Right renal pelvis (tissue), 4 donors: ENCODE data around the gene NDUFS1. TPM values are rescaled to one million over a fixed set of nuclear protein-coding genes. Genes with fewer than 3 reads are reported as not detected.
"Not testable (repeated sequence)": the region's sequence is repeated elsewhere in the genome, so short reads cannot be mapped to it uniquely, and the experiment has no call there.

Source experiments
- DNase-seq, 4 donors: peaks; one replicate each; pipeline ENCODE4 v3.0.0-alpha.2; 2013; ENCODE audit warnings: low read depth in 4 of 4, low spot score in 3 of 4, missing footprints in 1 of 4
- polyA plus RNA-seq, 4 donors: library from polyadenylated mRNA; unstranded; fragments of 120-200 nt; gene quantifications; one replicate each; pipeline ENCODE4 v1.2.1, GENCODE V29; 2013; ENCODE audit not compliant: insufficient read length in 4 of 4

The NDUFS1 gene
- polyA plus RNA-seq, 4 donors = 65.4 to 77.1 (median 73.4) TPM

DNA sequence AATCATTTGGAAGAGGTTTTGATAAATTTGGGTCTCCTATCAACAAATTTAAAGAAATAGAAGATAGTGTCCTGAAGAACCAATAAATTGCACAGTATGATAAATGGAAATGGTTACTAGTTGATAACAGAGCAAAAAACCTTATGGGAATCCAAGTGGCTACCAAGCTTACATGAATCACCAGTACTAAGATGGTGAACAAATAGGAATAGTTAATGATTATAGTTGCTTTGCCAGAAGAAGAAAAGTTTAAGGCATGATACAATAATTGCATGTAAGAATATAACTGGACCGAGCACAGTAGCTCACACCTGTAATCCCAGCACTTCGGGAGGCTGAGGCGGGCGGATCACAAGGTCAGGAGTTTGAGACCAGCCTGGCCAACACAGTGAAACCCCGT is 53.7 kb downstream of the NDUFS1 start:
- DNase-seq = no peak

- DNase-seq = no peak
These were observed 54.2 kb downstream of the NDUFS1 start for GRCh38 chr2:206105038-206105437.

DNA sequence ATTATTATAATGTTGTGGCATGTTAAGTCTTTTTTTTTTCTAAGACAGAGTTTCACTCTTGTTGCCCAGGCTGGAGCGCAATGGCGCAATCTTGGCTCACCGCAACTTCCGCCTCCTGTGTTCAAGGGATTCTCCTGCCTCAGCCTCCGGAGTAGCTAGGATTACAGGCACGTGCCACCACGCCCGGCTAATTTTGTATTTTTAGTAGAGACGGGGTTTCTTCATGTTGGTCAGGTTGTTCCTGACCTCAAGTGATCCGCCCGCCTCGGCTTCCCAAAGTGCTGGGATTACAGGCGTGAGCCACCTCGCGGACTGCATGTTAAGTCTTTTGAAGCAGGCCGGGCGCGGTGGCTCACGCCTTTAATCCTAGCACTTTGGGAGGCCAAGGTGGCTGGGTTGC is 60.4 kb downstream of the NDUFS1 start:
- not testable (repeated sequence) for DNase-seq

- DNase-seq = no peak
These were observed 60.8 kb downstream of the NDUFS1 start for GRCh38 chr2:206098471-206098870.

DNA sequence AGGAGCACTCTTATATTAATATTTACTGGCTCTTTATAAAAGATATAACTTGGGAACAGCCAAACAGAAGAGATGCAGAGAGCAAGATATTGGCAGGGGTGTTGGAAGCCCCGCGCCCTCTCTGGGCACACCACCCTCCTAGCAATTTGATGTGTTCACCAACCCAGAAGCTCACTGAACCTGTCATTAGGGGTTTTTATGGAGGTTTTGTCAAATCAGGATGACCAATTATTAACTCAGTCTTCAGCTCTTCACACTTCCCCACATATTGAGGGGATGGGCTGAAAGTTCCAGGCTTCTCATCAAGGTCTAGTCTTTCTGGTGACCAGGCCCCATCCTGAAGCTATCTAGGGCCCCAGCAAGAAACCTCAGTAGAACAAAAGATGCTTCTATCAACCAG is 62.4 kb downstream of the NDUFS1 start:
- no peak for DNase-seq

DNA sequence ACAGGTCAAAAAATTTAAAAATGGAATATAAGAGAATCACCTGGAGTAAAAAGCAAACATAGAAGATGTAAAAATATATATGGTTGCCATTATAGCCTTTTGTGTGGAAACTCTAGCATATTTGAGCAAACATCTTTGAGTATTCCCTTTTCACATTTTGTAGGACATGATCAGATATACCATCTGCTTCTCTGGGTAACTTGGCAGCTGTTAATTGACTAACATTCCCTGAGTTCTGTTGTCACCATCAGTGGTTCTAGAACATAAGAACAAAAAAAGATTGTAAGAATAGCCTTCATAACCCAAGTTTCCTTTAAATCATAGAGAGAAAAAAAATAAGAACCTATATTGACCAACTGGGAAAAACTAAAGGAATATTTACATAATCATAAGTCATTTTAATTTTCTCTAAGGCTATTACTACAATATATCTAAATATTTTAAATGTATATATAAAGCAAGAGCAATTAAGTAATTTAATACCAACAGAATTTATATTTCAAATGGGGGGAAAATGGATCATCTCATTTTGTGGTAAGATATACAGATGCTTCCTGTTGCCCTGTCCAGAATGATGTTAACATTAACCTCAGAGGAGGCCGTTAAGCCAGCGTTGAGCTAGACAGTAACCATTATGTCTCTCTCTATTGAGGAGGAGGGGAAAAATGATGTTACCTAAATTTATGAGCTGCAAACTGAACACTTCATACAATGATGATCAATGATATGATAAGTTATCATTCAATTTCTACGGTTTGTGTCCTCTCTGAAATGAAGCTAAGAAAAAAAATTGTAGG is 63.5 kb downstream of the NDUFS1 start:
- DNase-seq = no peak

GRCh38 chr2:206092297-206092696 is 66.9 kb downstream of the NDUFS1 start:
- DNase-seq = no peak

DNA sequence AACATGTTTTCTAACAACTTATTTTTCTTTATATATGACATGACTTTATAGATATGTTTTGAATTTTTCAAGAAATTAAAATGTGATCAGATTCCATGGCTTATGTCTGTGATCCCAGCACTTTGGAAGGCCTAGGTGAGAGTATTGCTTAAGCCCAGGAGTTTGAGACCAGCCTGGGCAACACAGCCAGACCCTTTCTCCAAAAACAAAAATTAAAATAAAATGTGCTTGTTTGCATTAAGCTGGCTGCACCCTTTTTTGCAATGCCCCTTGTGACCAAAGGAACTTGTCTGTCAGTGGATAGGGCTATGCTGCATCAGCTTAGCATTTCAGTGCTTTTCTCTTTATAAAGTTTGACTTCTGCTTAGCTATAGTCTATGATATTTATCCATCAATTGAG is 71.0 kb downstream of the NDUFS1 start:
- DNase-seq = no peak

DNA sequence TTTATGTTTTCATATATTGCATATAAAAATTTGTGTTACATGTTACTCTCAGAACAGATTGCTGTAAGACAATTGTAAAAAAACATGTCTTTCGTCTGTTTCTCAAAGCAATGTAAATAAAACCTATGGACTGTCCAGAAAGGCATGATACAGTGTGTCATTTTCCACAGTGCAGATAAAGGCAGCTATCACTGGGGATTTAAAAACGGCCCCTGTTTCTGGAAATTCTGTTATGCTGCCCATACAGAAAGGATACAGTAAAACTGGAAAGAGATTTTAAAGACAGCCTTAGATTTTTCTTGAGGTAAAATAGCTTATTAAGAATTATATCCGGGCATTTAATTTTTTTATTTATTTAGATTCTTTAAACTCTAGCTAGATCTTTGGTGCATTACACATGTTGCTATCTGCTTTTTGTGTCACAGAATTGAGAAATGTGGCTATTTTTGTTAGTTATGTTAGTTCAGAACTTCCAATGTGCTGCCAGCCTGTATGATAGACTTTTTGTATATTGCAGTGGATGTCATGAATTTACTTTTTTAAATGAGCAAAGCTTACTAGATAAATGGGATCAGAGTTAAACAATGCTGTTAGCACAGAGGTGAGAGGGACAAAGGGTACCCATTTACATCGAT is 72.4 kb downstream of the NDUFS1 start:
- peak in 1 of 4 donors; percentile 33 for DNase-seq

GRCh38 chr2:206085742-206086445 is 73.3 kb downstream of the NDUFS1 start, which contains the start of gene INO80D:
Gene INO80D (minus strand): TSS chr2:206086174. CDS start chr2:206063016, 23,158 bp downstream.
- DNase-seq = peak; percentile 65 to 80 (median 72)

DNA sequence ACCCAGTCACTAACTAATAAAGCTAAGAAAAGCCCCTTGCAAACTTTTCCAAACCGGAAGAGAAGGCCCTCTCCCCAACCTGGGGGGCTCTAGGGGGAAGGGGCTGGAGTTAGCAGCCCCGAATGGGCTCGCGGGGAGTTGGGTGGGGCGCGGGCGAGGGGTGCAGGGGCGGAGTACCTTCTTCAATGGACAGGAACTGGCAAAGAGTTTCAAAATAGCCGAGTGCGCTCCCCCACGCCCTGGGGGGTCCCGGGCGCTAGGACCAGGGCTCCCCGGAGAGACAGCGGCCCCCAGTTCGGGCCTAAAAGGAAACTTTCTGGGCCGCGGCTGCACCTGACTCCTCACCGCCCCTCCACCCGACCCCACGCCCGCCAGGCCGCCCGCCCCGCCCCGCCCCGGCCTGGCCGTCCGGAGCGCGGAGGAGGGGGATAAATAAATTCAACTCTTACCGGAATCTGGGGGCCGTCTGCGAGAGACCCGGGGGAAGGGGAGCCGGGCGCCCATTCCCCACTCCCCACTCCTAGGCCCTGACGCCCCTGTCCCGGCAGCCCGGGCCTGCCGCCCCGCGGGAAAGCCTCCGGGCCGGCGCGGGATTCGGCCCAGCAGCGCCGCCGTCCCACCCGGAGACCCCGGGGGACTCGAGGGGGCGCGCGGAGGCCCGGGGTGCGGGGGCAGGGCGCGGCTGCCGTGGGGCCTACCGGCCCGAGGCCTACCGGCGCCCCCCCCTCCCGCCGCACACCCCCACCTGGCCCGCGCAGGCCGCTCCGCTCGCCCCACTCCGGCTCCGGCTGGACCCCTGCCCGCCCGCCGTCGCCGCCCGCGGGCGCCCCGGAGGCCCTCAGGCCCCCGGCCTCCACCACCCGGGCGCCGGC is 74.1 kb downstream of the NDUFS1 start:
- peak in 1 of 4 donors; percentile 27 for DNase-seq

- DNase-seq = peak in 1 of 4 donors; percentile 76
These were observed 74.8 kb downstream of the NDUFS1 start for GRCh38 chr2:206084439-206084869.

DNA sequence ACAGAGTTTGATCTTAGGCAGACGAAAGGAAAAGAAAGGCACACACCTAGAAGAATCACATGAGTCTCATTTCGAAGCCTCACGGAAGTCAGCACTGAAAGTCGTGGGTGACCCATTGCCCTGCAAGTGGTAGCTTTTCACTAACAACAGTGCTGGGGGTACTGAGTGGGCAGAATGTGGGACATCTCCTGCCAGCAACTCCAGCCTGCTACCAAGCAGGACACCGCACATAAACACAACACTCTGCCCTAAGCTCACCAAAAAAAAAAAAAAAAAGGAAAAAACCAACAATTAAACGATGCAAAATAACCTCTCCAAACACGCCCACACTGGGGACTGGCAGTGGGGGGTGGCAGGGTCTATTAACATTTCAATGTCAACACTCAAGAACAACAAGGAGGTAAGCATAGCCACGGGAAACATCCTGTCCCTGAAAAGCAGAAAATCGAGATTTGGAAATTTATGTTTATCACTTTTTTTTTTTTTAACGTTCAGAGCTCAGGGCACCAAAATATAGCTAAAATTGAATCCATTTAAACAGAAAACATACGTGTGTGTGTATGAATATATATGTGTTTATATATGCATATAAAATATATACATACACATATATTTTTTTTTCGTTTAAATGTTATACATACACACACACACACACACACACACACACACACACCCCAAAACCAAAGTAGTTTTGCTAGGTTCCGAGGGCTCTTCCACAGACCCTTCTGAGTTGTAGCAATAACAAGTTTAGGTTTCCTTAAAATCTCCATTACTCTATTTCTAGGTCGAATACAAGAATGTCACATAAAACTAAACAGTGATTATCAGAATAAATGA is 75.4 kb downstream of the NDUFS1 start:
- DNase-seq = peak in 1 of 4 donors; percentile 8

GRCh38 chr2:206082298-206082843 is 76.9 kb downstream of the NDUFS1 start:
- no peak for DNase-seq

- no peak for DNase-seq
These were observed 78.3 kb downstream of the NDUFS1 start for GRCh38 chr2:206080927-206081326.

DNA sequence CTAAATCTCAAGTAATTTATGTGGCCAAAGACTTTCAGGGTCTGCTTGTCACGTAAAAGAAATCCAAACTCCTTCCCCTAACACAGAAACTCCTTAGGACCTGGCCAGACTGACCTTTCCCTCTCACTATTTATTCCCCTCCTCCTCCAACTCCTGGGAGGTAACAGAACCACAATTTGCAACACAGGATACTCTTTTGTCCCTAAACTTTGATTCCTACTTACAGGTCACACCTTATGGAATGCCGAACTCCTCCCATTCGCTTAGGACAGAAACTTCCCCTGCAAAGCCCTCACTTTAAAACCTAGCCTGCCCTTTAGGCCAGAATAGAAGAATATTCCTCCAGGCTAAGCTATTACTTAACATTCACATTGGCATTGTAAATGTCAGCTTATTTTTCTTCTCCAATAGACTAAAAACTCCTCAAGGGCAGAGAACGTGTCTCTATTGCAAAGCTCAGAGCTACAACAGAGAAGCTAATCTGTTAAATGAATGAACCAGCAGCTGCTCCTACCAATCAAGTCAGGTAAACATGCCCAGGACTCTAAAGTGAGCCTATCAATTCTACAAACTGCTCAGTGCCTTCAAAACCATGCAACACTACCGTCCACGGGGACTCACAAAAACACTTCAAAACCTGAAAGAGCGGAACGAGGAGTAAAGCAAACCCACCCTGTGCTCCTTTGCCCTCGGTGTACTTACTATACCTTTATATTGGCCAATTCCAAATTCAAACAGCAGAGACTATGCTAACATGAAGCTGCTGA is 79.4 kb downstream of the NDUFS1 start:
- no peak for DNase-seq

DNA sequence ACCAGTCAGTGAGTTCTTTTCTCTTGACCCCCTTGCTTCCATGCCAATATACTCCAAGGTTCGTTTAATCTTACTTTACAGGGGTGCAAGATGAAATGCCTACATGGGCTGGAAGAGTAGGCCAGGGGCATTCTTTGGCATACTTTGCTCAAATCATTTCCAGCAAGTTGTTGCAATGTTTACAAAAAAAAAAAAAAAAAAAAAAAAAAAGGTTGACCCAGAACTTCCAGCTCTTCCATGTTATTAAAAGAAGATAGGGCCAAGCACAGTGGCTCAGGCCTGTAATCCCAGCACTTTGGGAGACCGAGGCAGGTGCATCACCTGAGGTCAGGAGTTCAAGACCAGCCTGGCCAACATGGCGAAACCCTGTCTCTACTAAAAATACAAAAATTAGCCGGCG is 81.4 kb downstream of the NDUFS1 start:
- not testable (repeated sequence) for DNase-seq

DNA sequence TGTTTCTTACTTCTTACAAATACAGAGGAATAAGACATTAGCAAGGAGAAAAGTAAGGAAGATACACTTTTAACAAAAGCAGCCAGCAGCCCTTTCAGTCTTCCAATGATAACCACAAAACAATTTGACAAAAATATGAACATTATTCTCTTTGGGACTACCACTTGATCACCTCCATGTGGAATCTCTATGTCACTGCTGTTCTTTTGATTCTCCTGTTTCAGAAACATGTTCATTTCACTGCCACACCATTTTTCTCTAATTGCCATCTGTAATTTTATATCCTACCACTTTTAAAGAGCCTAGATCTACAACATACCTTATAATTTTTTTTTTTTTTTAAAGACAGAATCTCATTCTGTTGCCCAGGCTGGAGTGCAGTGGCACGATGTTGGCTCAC is 84.1 kb downstream of the NDUFS1 start:
- no peak for DNase-seq
